GM19043 (cell line): ENCODE measurements around the gene LRRC71.

ENCODE experiments used
- ATAC-seq: cut with Tn5 transposase; IDR thresholded peaks from one replicate; pipeline ENCODE4 v1.9.1; 2021; ENCODE audit warnings: low read depth; ENCODE audit not compliant: unreplicated experiment

The LRRC71 gene

GRCh38 chr1:156920233-156921052, at the start of gene LRRC71:
LRRC71 (plus strand) TSS chr1:156920632; CDS start chr1:156920804, 172 bp downstream.
- no peak for ATAC-seq

GRCh38 chr1:156873659-156874058, 46.8 kb upstream of the LRRC71 start:
- no peak for ATAC-seq

- no peak for ATAC-seq
Measured at GRCh38 chr1:156874142-156874541, 46.3 kb upstream of the LRRC71 start.

- no peak for ATAC-seq
Measured at GRCh38 chr1:156874572-156875340, 45.7 kb upstream of the LRRC71 start.

- ATAC-seq = no peak
Measured at GRCh38 chr1:156875341-156875615, 45.2 kb upstream of the LRRC71 start.

- no peak for ATAC-seq
Measured at GRCh38 chr1:156876281-156876680, 44.2 kb upstream of the LRRC71 start.

GRCh38 chr1:156877433-156878170, 42.8 kb upstream of the LRRC71 start:
- no peak for ATAC-seq

- ATAC-seq = no peak
Measured at GRCh38 chr1:156879876-156880275, 40.6 kb upstream of the LRRC71 start.

GRCh38 chr1:156880473-156880872, 40.0 kb upstream of the LRRC71 start:
- ATAC-seq = no peak

- ATAC-seq = no peak
Measured at GRCh38 chr1:156881101-156881500, 39.3 kb upstream of the LRRC71 start.

- no peak for ATAC-seq
Measured at GRCh38 chr1:156881663-156882062, 38.8 kb upstream of the LRRC71 start.

- ATAC-seq = no peak
Measured at GRCh38 chr1:156882543-156882942, 37.9 kb upstream of the LRRC71 start.

- ATAC-seq = no peak
Measured at GRCh38 chr1:156883919-156884318, 36.5 kb upstream of the LRRC71 start.

- no peak for ATAC-seq
Measured at GRCh38 chr1:156884560-156885184, 35.8 kb upstream of the LRRC71 start.

- no peak for ATAC-seq
Measured at GRCh38 chr1:156885314-156885713, 35.1 kb upstream of the LRRC71 start.

- no peak for ATAC-seq
Measured at GRCh38 chr1:156885880-156886355, 34.5 kb upstream of the LRRC71 start.

GRCh38 chr1:156886583-156887281, 33.7 kb upstream of the LRRC71 start:
- no peak for ATAC-seq

GRCh38 chr1:156887317-156887716, 33.1 kb upstream of the LRRC71 start:
- ATAC-seq = no peak

GRCh38 chr1:156887734-156888133, 32.7 kb upstream of the LRRC71 start:
- no peak for ATAC-seq
